Measurements from ENCODE around the gene RRAD. TPM values are rescaled to one million over a fixed set of nuclear protein-coding genes. Genes with fewer than 3 reads are reported as not detected.

The RRAD gene
- total RNA-seq, 1 donor from 2014 or later = not detected

DNA sequence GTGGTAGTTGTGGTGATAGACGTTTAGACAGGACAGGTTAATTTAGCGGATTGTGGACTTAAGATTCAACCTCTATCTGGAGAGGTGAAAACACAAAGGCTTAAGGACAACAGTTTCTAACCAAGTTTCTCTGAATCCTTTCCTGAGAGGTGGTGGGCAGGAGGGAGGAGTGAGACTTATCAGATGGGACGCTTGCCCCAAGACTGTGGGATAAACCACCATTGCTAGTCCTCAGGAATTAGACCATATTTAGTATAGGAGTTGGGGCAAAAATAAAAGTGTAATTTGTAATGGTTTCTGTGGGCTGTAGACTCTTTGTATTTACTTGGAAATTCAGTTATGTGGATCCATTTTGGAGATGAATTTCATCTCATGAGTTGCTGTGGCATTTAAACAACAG is 38.4 kb downstream of the RRAD start:
- Mint-ChIP-seq H3K27me3 (ENCODE audit: unreplicated experiment) (peaks cover 4% of the 10 kb centered on the region), H3K27ac (ENCODE audit: unreplicated experiment) (no peak overlapping the region), H3K36me3 (ENCODE audit: low read depth, unreplicated experiment) (peaks cover 23% of the 10 kb centered on the region), H3K9me3 (ENCODE audit: unreplicated experiment) (no peaks in the 10 kb centered on the region), H3K4me3 (ENCODE audit: unreplicated experiment) (no peak overlapping the region), H3K4me1 (ENCODE audit: unreplicated experiment) (peaks cover 10% of the 10 kb centered on the region)
- TF ChIP-seq, protein P1, sequence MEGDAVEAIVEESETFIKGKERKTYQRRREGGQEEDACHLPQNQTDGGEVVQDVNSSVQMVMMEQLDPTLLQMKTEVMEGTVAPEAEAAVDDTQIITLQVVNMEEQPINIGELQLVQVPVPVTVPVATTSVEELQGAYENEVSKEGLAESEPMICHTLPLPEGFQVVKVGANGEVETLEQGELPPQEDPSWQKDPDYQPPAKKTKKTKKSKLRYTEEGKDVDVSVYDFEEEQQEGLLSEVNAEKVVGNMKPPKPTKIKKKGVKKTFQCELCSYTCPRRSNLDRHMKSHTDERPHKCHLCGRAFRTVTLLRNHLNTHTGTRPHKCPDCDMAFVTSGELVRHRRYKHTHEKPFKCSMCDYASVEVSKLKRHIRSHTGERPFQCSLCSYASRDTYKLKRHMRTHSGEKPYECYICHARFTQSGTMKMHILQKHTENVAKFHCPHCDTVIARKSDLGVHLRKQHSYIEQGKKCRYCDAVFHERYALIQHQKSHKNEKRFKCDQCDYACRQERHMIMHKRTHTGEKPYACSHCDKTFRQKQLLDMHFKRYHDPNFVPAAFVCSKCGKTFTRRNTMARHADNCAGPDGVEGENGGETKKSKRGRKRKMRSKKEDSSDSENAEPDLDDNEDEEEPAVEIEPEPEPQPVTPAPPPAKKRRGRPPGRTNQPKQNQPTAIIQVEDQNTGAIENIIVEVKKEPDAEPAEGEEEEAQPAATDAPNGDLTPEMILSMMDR (IDR thresholded peaks at IDR 0.05; ENCODE audit: unreplicated experiment) = no peak
- no peak for DNase-seq (ENCODE audit: low spot score)

DNA sequence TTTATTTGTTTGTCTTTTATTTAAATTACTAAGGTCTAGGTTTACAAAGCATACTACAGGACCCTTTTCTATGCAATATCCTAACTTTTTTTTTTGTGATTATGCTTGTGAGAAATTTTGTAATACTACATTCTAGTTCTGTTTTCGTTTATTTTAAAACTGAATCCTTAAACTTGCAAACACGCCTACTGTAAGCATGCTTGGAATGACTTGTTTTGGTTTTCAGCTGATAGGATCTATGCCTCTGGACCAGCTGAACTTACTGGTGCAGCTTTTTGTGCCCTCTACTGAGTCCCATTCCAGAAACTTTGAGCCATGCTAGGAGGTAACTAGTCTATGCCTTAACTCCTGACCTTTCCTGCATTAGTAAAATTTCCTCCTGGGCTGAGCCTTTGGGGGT is 39.0 kb downstream of the RRAD start:
- Mint-ChIP-seq H3K27ac (ENCODE audit: unreplicated experiment) (no peak overlapping the region), H3K4me3 (ENCODE audit: unreplicated experiment) (no peak overlapping the region), H3K9me3 (ENCODE audit: unreplicated experiment) (no peaks in the 10 kb centered on the region), H3K27me3 (ENCODE audit: unreplicated experiment) (peaks cover 3% of the 10 kb centered on the region), H3K36me3 (ENCODE audit: low read depth, unreplicated experiment) (peaks cover 23% of the 10 kb centered on the region), H3K4me1 (ENCODE audit: unreplicated experiment) (peaks cover 10% of the 10 kb centered on the region)
- no peak for DNase-seq (ENCODE audit: low spot score)
- TF ChIP-seq, protein P1 (IDR thresholded peaks at IDR 0.05; ENCODE audit: unreplicated experiment) = no peak

DNA sequence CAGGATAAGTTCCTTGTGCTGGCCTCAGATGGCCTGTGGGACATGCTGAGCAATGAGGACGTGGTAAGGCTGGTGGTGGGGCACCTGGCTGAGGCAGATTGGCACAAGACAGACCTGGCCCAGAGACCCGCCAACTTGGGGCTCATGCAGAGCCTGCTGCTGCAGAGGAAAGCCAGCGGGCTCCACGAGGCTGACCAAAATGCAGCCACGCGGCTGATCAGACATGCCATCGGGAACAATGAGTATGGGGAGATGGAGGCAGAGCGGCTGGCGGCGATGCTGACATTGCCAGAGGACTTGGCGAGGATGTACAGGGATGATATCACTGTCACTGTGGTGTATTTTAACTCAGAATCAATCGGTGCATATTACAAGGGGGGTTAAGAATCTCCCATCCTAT is 39.8 kb downstream of the RRAD start:
- H3K4me3 Mint-ChIP-seq (ENCODE audit: unreplicated experiment) = peak overlapping the region; percentile 57
- DNase-seq (ENCODE audit: low spot score) = no peak
- H3K9me3 Mint-ChIP-seq (ENCODE audit: unreplicated experiment) = no peaks in the 10 kb centered on the region
- peaks cover 10% of the 10 kb centered on the region for H3K4me1 Mint-ChIP-seq (ENCODE audit: unreplicated experiment)
- peaks cover 2% of the 10 kb centered on the region for H3K27me3 Mint-ChIP-seq (ENCODE audit: unreplicated experiment)
- H3K36me3 Mint-ChIP-seq (ENCODE audit: low read depth, unreplicated experiment) = peaks cover 19% of the 10 kb centered on the region
- TF ChIP-seq, protein P1 (IDR thresholded peaks at IDR 0.05; ENCODE audit: unreplicated experiment) = no peak
- no peak overlapping the region for H3K27ac Mint-ChIP-seq (ENCODE audit: unreplicated experiment)

DNA sequence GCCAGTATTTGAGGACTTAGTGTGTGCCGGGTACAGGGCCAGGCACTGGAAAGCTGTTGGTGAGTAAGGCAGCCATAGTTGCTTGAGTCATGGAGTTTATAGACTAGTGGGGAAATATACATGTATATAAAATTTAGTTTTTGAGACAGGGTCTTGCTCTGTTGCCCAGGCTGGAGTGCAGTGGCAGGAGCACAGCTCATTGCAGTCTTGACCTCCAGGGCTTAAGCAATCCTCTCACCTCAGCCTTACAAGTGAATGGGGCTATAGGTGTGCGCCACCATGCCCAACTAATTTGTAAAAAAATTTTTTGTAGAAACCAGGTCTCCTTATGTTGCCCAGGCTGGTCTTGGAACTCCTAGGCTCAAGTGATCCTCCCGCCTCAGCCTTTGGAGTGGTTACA is 42.6 kb downstream of the RRAD start:
- peaks cover 19% of the 10 kb centered on the region for H3K36me3 Mint-ChIP-seq (ENCODE audit: low read depth, unreplicated experiment)
- peaks cover 5% of the 10 kb centered on the region for H3K27me3 Mint-ChIP-seq (ENCODE audit: unreplicated experiment)
- H3K9me3 Mint-ChIP-seq (ENCODE audit: unreplicated experiment) = no peaks in the 10 kb centered on the region
- no peak overlapping the region for H3K4me3 Mint-ChIP-seq (ENCODE audit: unreplicated experiment)
- H3K4me1 Mint-ChIP-seq (ENCODE audit: unreplicated experiment) = peaks cover 16% of the 10 kb centered on the region
- H3K27ac Mint-ChIP-seq (ENCODE audit: unreplicated experiment) = no peak overlapping the region
- DNase-seq (ENCODE audit: low spot score) = no peak
- TF ChIP-seq, protein P1 (IDR thresholded peaks at IDR 0.05; ENCODE audit: unreplicated experiment) = no peak

DNA sequence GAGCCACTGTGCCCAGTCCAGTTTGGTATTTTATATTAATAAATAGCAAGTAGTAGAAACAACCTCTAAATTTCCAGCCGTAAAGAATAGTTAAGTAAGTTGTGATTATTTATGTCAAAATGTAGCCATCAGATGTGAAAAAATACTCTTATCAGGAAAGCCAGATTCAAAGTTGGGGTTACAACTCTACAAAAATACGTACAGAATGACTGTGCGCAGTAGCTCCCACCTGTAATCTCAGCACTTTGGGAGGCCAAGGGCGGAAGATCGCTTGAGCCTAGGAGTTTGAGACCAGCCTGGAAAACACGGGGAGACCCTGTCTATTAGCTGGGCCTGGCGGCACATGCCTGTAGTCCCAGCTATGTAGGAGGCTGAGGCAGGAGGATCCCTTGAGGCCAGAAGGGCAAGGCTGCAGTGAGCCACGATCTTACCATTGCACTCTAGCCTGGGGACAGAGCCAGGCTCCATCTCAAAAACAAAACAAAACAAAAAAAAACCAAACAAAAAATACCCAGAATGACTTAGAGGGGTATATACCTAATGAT is 43.3 kb downstream of the RRAD start:
- H3K27me3 Mint-ChIP-seq (ENCODE audit: unreplicated experiment) = peaks cover 7% of the 10 kb centered on the region
- H3K9me3 Mint-ChIP-seq (ENCODE audit: unreplicated experiment) = no peaks in the 10 kb centered on the region
- H3K27ac Mint-ChIP-seq (ENCODE audit: unreplicated experiment) = no peak overlapping the region
- H3K36me3 Mint-ChIP-seq (ENCODE audit: low read depth, unreplicated experiment) = peaks cover 13% of the 10 kb centered on the region
- H3K4me1 Mint-ChIP-seq (ENCODE audit: unreplicated experiment) = peaks cover 10% of the 10 kb centered on the region
- H3K4me3 Mint-ChIP-seq (ENCODE audit: unreplicated experiment) = no peak overlapping the region
- TF ChIP-seq, protein P1 (IDR thresholded peaks at IDR 0.05; ENCODE audit: unreplicated experiment) = no peak
- DNase-seq (ENCODE audit: low spot score) = no peak
